ENCODE data around the gene PON2.

DNA sequence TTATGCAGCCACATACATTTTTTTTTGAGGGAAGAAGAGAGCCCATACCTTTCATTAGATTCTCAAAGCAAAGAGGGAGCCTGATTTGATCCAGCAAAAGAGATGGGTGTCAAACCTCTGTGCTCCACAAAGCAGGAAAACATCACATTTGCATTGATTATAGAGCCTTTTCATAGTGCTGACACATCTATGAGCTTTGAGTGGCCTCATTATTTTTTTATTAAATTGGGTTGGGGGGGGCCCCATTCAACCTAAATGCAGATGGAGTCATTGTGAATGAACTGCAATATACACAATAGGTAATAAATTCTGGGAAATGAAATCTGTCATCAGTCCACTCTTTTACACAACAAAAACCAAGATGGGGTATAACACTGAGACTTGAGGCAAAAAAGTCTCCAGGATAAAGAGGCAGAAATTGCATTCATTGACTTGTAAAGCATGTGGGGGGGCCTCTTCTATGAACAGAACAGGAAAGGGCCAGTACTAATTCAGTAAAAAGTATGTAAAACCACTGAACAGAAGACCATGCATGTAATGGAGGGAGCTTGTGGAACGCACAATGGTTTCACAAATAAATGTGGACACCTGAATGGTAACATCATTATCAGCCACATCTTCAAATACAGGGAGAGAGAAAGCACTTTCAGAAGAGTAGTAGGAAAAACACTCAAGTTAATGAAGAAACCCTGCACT lies 33.2 kb upstream of the PON2 start:
- no peak for TF ChIP-seq NBN (conservative IDR thresholded peaks at IDR 0.05)
- TF ChIP-seq, protein P1, sequence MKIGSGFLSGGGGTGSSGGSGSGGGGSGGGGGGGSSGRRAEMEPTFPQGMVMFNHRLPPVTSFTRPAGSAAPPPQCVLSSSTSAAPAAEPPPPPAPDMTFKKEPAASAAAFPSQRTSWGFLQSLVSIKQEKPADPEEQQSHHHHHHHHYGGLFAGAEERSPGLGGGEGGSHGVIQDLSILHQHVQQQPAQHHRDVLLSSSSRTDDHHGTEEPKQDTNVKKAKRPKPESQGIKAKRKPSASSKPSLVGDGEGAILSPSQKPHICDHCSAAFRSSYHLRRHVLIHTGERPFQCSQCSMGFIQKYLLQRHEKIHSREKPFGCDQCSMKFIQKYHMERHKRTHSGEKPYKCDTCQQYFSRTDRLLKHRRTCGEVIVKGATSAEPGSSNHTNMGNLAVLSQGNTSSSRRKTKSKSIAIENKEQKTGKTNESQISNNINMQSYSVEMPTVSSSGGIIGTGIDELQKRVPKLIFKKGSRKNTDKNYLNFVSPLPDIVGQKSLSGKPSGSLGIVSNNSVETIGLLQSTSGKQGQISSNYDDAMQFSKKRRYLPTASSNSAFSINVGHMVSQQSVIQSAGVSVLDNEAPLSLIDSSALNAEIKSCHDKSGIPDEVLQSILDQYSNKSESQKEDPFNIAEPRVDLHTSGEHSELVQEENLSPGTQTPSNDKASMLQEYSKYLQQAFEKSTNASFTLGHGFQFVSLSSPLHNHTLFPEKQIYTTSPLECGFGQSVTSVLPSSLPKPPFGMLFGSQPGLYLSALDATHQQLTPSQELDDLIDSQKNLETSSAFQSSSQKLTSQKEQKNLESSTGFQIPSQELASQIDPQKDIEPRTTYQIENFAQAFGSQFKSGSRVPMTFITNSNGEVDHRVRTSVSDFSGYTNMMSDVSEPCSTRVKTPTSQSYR (CRISPR knock-in tag; IDR thresholded peaks at IDR 0.05; ENCODE audit: borderline replicate concordance) = no peak
- no peak for TF ChIP-seq CREB1 (IDR thresholded peaks at IDR 0.05)
- no peak for TF ChIP-seq CREB1 (CRISPR knock-in tag; IDR thresholded peaks at IDR 0.05)
- no peak for TF ChIP-seq POLR2AphosphoS5 (IDR thresholded peaks at IDR 0.05; ENCODE audit: low read depth, low read length)
- TF ChIP-seq, protein P2, sequence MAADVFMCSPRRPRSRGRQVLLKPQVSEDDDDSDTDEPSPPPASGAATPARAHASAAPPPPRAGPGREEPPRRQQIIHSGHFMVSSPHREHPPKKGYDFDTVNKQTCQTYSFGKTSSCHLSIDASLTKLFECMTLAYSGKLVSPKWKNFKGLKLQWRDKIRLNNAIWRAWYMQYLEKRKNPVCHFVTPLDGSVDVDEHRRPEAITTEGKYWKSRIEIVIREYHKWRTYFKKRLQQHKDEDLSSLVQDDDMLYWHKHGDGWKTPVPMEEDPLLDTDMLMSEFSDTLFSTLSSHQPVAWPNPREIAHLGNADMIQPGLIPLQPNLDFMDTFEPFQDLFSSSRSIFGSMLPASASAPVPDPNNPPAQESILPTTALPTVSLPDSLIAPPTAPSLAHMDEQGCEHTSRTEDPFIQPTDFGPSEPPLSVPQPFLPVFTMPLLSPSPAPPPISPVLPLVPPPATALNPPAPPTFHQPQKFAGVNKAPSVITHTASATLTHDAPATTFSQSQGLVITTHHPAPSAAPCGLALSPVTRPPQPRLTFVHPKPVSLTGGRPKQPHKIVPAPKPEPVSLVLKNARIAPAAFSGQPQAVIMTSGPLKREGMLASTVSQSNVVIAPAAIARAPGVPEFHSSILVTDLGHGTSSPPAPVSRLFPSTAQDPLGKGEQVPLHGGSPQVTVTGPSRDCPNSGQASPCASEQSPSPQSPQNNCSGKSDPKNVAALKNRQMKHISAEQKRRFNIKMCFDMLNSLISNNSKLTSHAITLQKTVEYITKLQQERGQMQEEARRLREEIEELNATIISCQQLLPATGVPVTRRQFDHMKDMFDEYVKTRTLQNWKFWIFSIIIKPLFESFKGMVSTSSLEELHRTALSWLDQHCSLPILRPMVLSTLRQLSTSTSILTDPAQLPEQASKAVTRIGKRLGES (CRISPR knock-in tag; IDR thresholded peaks at IDR 0.05; ENCODE audit: borderline replicate concordance) = no peak
- TF ChIP-seq ARNT (IDR thresholded peaks at IDR 0.05) = no peak
- TF ChIP-seq ZNF75D (CRISPR knock-in tag; IDR thresholded peaks at IDR 0.05; ENCODE audit: borderline replicate concordance) = no peak
- TF ChIP-seq, protein P3, sequence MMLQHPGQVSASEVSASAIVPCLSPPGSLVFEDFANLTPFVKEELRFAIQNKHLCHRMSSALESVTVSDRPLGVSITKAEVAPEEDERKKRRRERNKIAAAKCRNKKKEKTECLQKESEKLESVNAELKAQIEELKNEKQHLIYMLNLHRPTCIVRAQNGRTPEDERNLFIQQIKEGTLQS (CRISPR knock-in tag; IDR thresholded peaks at IDR 0.05) = no peak
- no peak for TF ChIP-seq FOXM1 (CRISPR knock-in tag; IDR thresholded peaks at IDR 0.05)
- no peak for TF ChIP-seq STAG1 (CRISPR knock-in tag; IDR thresholded peaks at IDR 0.05)
- no peak for TF ChIP-seq SUZ12 (IDR thresholded peaks at IDR 0.05; ENCODE audit: low read depth, low read length)

Measured in HepG2 (cell line).